Measurements from ENCODE around the gene KCNH2. TPM values are rescaled to one million over a fixed set of nuclear protein-coding genes. Genes with fewer than 3 reads are reported as not detected.

Gene KCNH2
- total RNA-seq, 2 donors from 2014 or later = 1.1 to 1.9 TPM

GRCh38 chr7:150945171-150945852 lies 32.8 kb downstream of the KCNH2 start:
- Histone ChIP-seq H3K27me3 (ENCODE audit: control insufficient read depth, insufficient read depth, low read length, poor library complexity, severe bottlenecking) (peaks cover 5% of the 10 kb centered on the region), H3K9me3 (ENCODE audit: control insufficient read depth, low read length) (no peaks in the 10 kb centered on the region), H3K9ac (ENCODE audit: extremely low read depth, low read length, poor library complexity, severe bottlenecking) (no peak overlapping the region), H3K4me3 (ENCODE audit: low read length) (no peak overlapping the region), H3K36me3 (ENCODE audit: control insufficient read depth, insufficient read depth, low read length) (no peaks in the 10 kb centered on the region), H3K4me1 (ENCODE audit: control insufficient read depth, insufficient read depth, low read length) (no peaks in the 10 kb centered on the region), H3K27ac (ENCODE audit: low read depth, low read length) (no peak overlapping the region)
- H3K27me3 Mint-ChIP-seq (ENCODE audit: insufficient read depth) = peaks cover 8% of the 10 kb centered on the region
- H3K27ac Mint-ChIP-seq = no peak overlapping the region
- H3K4me3 Mint-ChIP-seq = no peak overlapping the region
- TF ChIP-seq, protein P1, sequence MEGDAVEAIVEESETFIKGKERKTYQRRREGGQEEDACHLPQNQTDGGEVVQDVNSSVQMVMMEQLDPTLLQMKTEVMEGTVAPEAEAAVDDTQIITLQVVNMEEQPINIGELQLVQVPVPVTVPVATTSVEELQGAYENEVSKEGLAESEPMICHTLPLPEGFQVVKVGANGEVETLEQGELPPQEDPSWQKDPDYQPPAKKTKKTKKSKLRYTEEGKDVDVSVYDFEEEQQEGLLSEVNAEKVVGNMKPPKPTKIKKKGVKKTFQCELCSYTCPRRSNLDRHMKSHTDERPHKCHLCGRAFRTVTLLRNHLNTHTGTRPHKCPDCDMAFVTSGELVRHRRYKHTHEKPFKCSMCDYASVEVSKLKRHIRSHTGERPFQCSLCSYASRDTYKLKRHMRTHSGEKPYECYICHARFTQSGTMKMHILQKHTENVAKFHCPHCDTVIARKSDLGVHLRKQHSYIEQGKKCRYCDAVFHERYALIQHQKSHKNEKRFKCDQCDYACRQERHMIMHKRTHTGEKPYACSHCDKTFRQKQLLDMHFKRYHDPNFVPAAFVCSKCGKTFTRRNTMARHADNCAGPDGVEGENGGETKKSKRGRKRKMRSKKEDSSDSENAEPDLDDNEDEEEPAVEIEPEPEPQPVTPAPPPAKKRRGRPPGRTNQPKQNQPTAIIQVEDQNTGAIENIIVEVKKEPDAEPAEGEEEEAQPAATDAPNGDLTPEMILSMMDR (conservative IDR thresholded peaks at IDR 0.05) = no peak
- H3K36me3 Mint-ChIP-seq (ENCODE audit: low read depth) = no peaks in the 10 kb centered on the region
- WGBS, 2 experiments (ENCODE audit: insufficient coverage in 1 of 2, insufficient read length in 1 of 2) = 77 to 82% methylated on average over 11 to 19 of the region's 19 CpGs
- no peaks in the 10 kb centered on the region for H3K9me3 Mint-ChIP-seq
- peaks cover 8% of the 10 kb centered on the region for H3K4me1 Mint-ChIP-seq
- DNase-seq = no peak

- no peak overlapping the region for H3K27ac ChIP-seq (ENCODE audit: low read depth, low read length)
- H3K9me3 ChIP-seq (ENCODE audit: control insufficient read depth, low read length) = no peaks in the 10 kb centered on the region
- no peak overlapping the region for H3K9ac ChIP-seq (ENCODE audit: extremely low read depth, low read length, poor library complexity, severe bottlenecking)
- no peaks in the 10 kb centered on the region for H3K36me3 Mint-ChIP-seq (ENCODE audit: low read depth)
- H3K27ac Mint-ChIP-seq = no peak overlapping the region
- H3K4me1 Mint-ChIP-seq = peaks cover 3% of the 10 kb centered on the region
- no peak overlapping the region for H3K4me3 ChIP-seq (ENCODE audit: low read length)
- H3K4me1 ChIP-seq (ENCODE audit: control insufficient read depth, insufficient read depth, low read length) = no peaks in the 10 kb centered on the region
- 89 to 93% methylated on average over 4 to 6 of the region's 6 CpGs for WGBS, 2 experiments (ENCODE audit: insufficient coverage in 1 of 2, insufficient read length in 1 of 2)
- TF ChIP-seq, protein P1 (conservative IDR thresholded peaks at IDR 0.05) = no peak
- no peaks in the 10 kb centered on the region for H3K9me3 Mint-ChIP-seq
- H3K4me3 Mint-ChIP-seq = no peak overlapping the region
- DNase-seq = no peak
- no peaks in the 10 kb centered on the region for H3K36me3 ChIP-seq (ENCODE audit: control insufficient read depth, insufficient read depth, low read length)
- peaks cover 5% of the 10 kb centered on the region for H3K27me3 ChIP-seq (ENCODE audit: control insufficient read depth, insufficient read depth, low read length, poor library complexity, severe bottlenecking)
- peaks cover 8% of the 10 kb centered on the region for H3K27me3 Mint-ChIP-seq (ENCODE audit: insufficient read depth)
Observed at GRCh38 chr7:150944066-150945042, 33.8 kb downstream of the KCNH2 start.

DNA sequence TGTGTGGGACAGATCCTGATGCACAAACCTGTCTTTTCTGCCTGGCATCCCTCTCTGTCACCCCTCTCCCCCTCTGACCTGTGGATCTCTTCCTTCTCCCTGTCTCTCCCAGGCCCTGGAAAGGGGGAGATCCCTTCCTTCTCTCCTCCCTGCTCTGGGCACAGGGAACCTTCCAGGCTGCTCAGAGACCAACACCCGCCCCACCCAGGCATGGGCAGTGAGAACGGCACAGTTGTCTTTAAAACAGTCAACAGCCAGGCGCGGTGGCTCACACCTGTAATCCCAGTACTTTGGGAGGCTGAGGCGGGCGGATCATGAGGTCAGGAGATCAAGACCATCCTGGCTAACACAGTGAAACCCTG lies 34.7 kb downstream of the KCNH2 start:
- Histone ChIP-seq H3K9me3 (ENCODE audit: control insufficient read depth, low read length) (no peaks in the 10 kb centered on the region), H3K4me1 (ENCODE audit: control insufficient read depth, insufficient read depth, low read length) (no peaks in the 10 kb centered on the region), H3K4me3 (ENCODE audit: low read length) (no peak overlapping the region), H3K27me3 (ENCODE audit: control insufficient read depth, insufficient read depth, low read length, poor library complexity, severe bottlenecking) (peaks cover 5% of the 10 kb centered on the region), H3K36me3 (ENCODE audit: control insufficient read depth, insufficient read depth, low read length) (no peaks in the 10 kb centered on the region), H3K9ac (ENCODE audit: extremely low read depth, low read length, poor library complexity, severe bottlenecking) (no peak overlapping the region), H3K27ac (ENCODE audit: low read depth, low read length) (no peak overlapping the region)
- TF ChIP-seq, protein P1 (conservative IDR thresholded peaks at IDR 0.05) = no peak
- WGBS, 2 experiments (ENCODE audit: insufficient coverage in 1 of 2, insufficient read length in 1 of 2) = 92 to 95% methylated on average over 4 to 6 of the region's 6 CpGs
- Mint-ChIP-seq H3K9me3 (no peaks in the 10 kb centered on the region), H3K36me3 (ENCODE audit: low read depth) (no peaks in the 10 kb centered on the region), H3K27me3 (ENCODE audit: insufficient read depth) (peaks cover 7% of the 10 kb centered on the region), H3K27ac (no peak overlapping the region), H3K4me1 (no peaks in the 10 kb centered on the region), H3K4me3 (no peak overlapping the region)
- no peak for DNase-seq

Measured in endodermal cell (in vitro differentiated cells).